GM19463 (cell line): ENCODE results near the gene ATIC.
"Not testable (repeated sequence)": the region's sequence is repeated elsewhere in the genome, so short reads cannot be mapped to it uniquely, and the experiment has no call there.

Source experiments
- ATAC-seq: cut with Tn5 transposase; IDR thresholded peaks from one replicate; pipeline ENCODE4 v1.9.1; 2021; ENCODE audit warnings: mild to moderate bottlenecking, moderate library complexity; ENCODE audit not compliant: unreplicated experiment

ATIC gene

GRCh38 chr2:215311625-215312396 lies at the start of gene ATIC:
Gene ATIC, plus strand, starts transcription at chr2:215312059. Its CDS starts 84 bp downstream, at chr2:215312143.
- ATAC-seq = peak; percentile 98

DNA sequence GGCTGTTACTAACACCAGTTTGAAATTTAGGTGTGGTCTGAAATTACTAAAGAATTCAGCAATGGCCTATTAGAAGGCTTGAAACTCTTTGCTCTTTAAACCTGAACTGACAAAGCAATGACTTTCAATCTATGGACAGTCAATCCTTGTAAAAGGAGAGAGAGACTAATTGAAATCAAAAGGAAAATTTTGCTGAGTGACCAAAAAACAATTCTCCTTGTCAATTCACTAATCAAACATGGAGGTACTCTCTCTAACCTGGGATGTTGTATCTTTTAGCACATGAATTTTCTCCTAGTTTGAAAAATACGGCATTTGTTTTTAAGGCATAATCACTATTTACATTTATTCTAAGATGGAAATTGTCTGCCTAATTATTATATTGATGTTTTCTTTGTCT lies 49.6 kb upstream of the ATIC start:
- ATAC-seq = no peak

DNA sequence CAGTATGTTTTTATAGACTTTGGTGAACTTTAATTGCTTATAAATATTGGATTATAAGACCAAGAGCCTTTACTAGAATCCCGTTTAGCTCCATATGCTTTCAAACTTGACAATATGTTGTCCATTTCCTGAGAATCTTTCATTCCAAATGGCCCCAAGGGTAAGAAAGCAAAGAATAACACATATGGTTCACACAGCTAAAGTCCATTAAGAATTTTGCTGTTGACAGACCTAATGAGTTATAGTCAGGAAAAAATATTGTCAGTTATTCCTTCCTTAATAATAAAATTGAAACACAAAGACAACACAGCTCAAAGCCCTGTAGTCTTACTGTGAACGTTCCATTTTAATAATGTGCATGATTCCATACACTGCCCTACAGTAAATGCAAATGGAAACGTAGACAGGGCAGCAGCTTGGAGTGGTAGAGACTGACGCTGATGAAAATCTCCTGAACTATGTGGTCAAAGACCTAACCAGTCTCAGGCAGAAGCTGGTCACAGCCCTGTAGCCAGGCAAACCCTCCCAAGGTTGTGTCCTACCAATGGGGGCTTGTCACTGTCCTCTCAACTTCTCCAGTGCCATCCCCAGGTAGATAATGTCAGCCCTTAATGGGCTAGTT lies 49.0 kb upstream of the ATIC start:
- no peak for ATAC-seq

DNA sequence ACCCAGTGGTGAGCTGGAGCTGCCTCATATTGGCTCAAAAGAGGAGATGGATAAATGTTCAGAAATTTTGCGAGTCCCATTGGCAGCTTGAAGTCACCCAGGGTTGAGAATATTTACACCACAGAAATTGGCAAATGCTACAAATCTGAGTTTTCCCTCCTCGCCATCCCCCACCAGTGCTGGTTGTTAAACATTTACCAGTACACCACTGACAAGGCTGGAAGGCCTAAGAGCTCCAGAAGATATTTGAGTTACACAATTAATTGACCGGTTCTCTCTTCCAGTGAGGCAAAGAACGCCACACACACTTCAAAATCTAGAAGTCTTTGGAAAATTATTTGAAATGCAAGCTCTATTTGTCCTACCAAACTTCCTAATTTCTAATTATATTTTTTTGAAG lies 47.5 kb upstream of the ATIC start:
- ATAC-seq = no peak

- ATAC-seq = no peak
Observed at GRCh38 chr2:215269397-215270117, 42.3 kb upstream of the ATIC start.

- no peak for ATAC-seq
Observed at GRCh38 chr2:215270118-215270451, 41.8 kb upstream of the ATIC start.

DNA sequence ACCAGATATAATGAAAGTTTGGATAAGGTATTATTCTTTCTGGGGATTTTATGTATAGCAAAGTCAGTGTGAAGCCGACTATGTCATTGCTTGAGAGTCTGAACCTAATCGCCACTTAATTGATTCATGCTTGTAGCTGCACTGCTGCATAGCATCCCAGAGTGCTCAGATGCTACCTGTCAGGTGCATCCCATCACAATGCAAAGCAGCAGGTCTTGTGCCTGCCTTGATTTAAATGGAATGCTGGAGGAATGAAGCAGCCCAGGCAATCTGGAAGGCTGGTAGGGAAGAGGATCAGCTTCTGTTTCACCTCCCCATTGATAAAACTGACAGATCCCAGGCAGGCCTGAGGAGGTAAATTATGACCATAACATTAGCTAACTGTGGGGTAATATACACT lies 40.4 kb upstream of the ATIC start:
- ATAC-seq = no peak

- ATAC-seq = peak; percentile 42
Observed at GRCh38 chr2:215272918-215273317, 38.9 kb upstream of the ATIC start.

DNA sequence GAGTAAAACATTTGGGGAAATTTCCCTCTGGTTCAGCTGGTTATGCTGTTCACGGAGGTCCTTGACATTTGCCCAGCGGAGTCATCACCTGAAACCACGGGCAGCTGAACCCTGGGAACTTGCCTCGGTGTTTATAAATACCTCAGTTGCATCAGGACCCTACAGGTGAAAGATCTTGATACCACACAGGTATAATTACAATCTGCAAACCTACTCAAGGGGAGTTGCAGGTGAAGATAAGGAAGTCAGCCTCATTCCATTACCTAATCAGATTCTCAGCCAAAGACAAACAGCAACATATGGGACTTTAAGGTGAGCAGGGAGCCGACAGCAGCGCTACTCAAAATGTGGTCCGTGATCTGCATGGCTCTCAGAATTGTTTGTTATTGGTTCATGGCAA lies 37.0 kb upstream of the ATIC start:
- no peak for ATAC-seq

GRCh38 chr2:215275824-215276223 lies 36.0 kb upstream of the ATIC start:
- ATAC-seq = no peak

DNA sequence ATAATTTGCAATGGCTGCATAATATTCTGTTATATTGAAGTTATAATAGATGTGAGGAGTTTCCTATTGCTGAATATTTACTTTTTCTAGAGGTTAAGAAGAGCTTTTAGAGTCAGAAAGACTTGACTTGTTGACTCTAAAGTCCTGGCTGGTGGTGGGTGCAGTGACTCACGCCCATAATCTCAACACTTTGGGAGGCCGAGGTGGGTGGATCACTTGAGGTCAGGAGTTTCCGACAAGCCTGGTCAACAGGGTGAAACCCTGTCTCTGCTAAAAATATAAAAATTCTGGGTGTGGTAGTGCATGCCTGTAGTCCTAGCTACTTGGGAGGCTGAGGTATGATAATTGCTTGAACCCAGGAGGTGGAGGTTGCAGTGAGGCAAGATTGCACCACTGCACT lies 33.9 kb upstream of the ATIC start:
- ATAC-seq = peak; percentile 52

DNA sequence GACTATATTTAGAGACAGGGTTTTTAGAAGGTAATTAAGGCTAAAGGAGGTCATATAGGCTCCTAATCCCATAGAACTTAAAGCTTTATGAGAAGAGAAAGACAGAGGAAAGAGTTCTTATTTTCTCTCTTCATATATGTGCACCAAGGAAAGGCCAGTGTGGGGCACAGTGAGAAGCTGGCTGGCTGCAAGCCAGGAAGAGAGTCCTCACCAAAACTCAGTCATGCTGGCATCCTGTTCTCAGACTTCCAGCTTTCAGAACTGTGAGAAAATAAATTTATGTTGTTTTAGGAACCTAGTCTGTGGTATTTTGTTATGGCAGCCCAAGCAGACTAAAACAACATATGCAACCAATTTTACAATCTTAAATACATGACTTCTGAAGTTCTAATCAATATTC lies 31.5 kb upstream of the ATIC start:
- ATAC-seq = peak; percentile 60

- no peak for ATAC-seq
Observed at GRCh38 chr2:215283221-215283620, 28.6 kb upstream of the ATIC start.

DNA sequence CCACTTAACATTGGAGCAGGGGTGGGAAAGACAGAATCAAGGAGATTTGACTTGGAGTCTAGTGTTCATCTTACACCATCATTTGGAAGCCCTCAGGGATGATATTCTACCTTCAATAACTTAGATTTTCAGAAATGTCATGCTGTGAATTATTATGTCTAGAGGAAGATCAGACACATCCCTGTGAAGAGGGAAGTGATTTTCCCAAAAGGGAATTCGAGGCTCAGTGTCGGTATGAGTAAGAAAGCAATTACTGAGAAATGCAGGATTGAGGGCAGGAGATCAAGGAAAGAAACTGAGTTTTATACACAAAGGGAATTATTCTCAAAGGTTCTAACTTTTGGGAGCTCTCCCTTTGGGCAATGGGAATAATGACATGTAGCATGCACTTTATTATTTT lies 25.6 kb upstream of the ATIC start:
- no peak for ATAC-seq

DNA sequence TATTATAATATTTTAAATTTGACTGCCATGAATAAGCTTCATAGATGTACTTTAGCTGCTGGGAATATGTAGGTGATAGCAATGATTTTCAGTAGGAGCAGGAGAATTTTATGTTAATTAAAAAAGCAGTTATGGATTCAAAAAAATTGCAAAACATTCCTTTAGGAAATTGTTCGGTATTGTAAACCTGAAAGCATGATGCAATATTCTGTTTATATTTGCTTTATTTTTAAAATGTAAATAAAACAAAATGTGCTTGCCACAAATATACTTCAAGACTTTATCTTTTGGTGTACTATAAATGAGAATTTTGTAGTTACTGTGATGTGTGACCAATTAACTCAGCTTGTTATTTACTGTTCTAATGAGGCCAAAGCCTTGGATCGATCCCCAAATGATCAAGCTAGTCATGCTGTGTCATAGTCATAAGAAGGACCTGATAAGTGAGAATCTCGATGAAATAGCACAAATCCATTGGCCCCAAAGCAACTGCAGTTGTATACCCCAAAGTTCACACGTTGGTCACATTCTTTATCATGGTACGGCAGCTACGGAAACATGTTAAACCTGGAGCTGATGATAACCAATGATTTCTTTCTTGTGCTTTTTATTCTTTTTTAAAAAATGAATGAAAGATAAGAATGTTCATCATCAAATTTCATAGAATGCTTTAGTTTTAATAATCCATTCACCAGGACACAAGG lies 23.6 kb upstream of the ATIC start:
- no peak for ATAC-seq

DNA sequence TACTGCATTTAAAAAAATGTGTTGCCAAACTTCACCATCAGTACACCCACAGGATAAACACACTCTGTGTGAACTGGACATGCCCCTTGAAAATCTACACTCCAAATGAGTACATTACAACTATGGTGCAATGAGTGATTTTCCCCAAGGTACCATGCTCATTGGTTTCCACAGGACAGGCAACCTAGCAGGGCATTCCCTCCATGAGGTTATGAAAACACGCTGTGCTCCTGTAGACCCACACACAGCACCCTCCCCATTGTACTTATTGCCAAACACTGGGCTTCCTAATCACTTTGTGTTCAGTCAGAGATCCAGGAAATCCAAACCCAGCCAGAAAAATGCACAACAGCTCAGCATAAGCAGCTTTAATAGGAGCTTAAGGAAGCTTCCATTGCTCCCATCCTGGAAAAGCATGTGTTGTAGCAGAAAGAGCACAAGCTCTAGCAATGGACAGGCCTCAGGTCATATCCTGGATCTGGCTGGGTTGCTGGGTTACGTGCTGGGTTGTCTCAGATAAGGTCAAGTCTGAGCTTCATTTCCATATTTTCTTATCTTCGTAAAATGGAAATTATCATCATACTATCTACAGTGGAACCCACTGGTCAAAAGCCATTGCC lies 20.8 kb upstream of the ATIC start:
- ATAC-seq = no peak

- ATAC-seq = no peak
Observed at GRCh38 chr2:215293879-215294278, 18.0 kb upstream of the ATIC start.

- ATAC-seq = no peak
Observed at GRCh38 chr2:215299337-215299859, 12.5 kb upstream of the ATIC start.

DNA sequence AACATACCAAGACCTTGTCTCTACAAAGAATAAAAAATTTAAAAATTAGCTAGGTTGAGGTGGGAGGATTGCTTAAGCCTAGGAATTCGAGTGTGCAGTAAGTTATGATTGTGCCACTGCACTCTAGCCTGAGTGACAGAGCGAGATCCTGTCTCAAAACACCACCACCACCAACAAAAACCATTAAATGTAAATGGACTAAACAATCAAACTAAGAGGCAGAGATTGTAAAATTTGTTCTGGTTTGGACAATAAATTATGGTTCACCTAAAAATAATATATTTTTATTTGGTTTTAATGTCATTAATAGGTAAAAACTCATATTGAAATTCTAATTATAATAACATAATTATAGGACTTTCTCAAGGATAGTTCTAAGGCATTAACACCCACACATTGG lies 9.9 kb upstream of the ATIC start:
- ATAC-seq = no peak

- ATAC-seq = not testable (repeated sequence)
Observed at GRCh38 chr2:215311259-215311624, 617 bp upstream of the ATIC start.

GRCh38 chr2:215313255-215313613 lies 1.4 kb downstream of the ATIC start:
- no peak for ATAC-seq
